ENCODE results near the gene ADAMTS2. TPM values are rescaled to one million over a fixed set of nuclear protein-coding genes. Genes with fewer than 3 reads are reported as not detected.

Gene ADAMTS2
- total and polyA plus RNA-seq, 10 donors = 4.0 to 101 (median 47.5) TPM

DNA sequence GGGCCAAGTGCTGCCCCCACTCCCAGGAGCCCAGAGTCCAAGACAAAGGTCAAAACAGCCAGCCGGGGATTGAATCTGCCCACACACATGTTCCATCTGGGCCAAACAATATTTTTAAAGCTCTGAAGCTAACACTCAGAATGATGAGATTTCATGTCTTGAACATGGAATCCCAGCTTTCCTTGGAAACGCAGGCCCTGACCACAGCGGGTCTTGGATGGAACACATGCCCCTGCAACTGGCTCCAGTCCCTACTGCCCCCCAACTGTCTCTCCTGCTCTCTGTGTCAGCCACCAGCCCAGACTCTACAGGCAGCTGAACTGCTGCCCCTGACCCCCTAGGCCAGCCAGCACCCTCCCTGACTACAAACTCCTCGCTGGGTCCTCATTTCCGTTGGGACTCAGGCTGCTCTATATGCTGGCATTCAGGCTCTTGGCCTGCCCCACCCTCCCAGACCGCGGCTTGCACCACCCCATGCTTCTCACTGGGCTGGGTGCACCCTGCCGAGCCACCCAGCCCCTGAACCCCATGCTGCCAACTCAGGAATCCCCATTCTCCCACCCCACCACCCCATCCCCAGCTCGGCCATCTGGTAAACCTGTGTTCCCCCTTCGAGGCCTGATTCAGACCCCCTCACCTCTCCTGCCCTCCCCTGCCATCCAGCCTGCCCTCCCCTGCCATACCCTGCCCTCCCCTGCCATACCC, 71.7 kb downstream of the ADAMTS2 start:
- Histone ChIP-seq H3K4me1 (peaks cover 0 to 73% (median 33%) of the 10 kb centered on the region in 6 donors), H3K27ac (peak overlapping the region in 5 of 8 donors; percentile 33 to 73 (median 67)), H3K36me3 (peaks cover 0 to 18% (median 0%) of the 10 kb centered on the region in 6 donors), H3K27me3 (replicated peaks in 1 of 7) (no peaks in the 10 kb centered on the region), H3K4me3 (no peak overlapping the region), H3K9me3 (no peaks in the 10 kb centered on the region)
- intact Hi-C loops (cut with DNase I; ENCODE audit: low total_unique reads) = no loop called here
- WGBS, 5 donors = 67 to 85% (median 75%) methylated on average over 9 to 10 of the region's 10 CpGs
- DNase-seq = peak; percentile 36
- TF ChIP-seq, protein P1, sequence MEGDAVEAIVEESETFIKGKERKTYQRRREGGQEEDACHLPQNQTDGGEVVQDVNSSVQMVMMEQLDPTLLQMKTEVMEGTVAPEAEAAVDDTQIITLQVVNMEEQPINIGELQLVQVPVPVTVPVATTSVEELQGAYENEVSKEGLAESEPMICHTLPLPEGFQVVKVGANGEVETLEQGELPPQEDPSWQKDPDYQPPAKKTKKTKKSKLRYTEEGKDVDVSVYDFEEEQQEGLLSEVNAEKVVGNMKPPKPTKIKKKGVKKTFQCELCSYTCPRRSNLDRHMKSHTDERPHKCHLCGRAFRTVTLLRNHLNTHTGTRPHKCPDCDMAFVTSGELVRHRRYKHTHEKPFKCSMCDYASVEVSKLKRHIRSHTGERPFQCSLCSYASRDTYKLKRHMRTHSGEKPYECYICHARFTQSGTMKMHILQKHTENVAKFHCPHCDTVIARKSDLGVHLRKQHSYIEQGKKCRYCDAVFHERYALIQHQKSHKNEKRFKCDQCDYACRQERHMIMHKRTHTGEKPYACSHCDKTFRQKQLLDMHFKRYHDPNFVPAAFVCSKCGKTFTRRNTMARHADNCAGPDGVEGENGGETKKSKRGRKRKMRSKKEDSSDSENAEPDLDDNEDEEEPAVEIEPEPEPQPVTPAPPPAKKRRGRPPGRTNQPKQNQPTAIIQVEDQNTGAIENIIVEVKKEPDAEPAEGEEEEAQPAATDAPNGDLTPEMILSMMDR (IDR thresholded peaks at IDR 0.05 in 8 of 11, conservative IDR thresholded peaks at IDR 0.05 in 3 of 11) = no peak
- TF ChIP-seq POLR2A (IDR thresholded peaks at IDR 0.05) (no peak), POLR2AphosphoS5 (IDR thresholded peaks at IDR 0.05) (no peak)

DNA sequence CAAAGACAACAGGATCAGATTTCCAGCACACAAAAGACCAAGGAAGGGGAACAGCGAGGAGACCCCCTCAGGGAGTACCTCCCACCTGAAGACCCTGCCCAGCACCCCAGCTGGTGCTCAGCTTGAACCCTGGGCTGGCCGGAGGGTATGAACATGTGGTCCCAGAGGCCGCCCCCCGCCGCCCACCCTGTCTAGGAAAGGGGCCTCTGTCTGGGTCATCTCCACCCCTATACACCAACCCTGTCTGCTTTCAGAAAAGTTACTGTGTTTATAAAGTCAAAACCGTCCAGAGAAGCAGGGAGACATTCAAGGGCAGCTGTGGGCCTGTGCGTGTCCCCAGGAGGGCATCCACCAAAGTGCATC, 72.2 kb downstream of the ADAMTS2 start:
- H3K4me1 ChIP-seq = peaks cover 0 to 75% (median 31%) of the 10 kb centered on the region in 6 donors
- H3K27ac ChIP-seq = peak overlapping the region in 5 of 8 donors; percentile 33 to 73 (median 67)
- no peak overlapping the region for H3K4me3 ChIP-seq
- no peak for DNase-seq
- peaks cover 0 to 18% (median 0%) of the 10 kb centered on the region in 6 donors for H3K36me3 ChIP-seq
- intact Hi-C loops (cut with DNase I; ENCODE audit: low total_unique reads) = no loop called here
- peak in 1 of 3 donors; percentile 33 for TF ChIP-seq POLR2AphosphoS5 (IDR thresholded peaks at IDR 0.05)
- TF ChIP-seq, protein P1 (IDR thresholded peaks at IDR 0.05 in 8 of 11, conservative IDR thresholded peaks at IDR 0.05 in 3 of 11) = no peak
- TF ChIP-seq POLR2A (IDR thresholded peaks at IDR 0.05) = no peak
- no peaks in the 10 kb centered on the region for H3K27me3 ChIP-seq (replicated peaks in 1 of 7)
- no peaks in the 10 kb centered on the region for H3K9me3 ChIP-seq
- WGBS, 5 donors = 58 to 96% (median 88%) methylated on average over 5 to 7 of the region's 7 CpGs

GRCh38 chr5:179272326-179273072, 72.8 kb downstream of the ADAMTS2 start:
- Histone ChIP-seq H3K4me3 (no peak overlapping the region), H3K9me3 (no peaks in the 10 kb centered on the region), H3K27me3 (replicated peaks in 1 of 7) (no peaks in the 10 kb centered on the region), H3K36me3 (peaks cover 0 to 18% (median 0%) of the 10 kb centered on the region in 6 donors), H3K4me1 (peaks cover 0 to 81% (median 32%) of the 10 kb centered on the region in 6 donors), H3K27ac (peak overlapping the region in 5 of 8 donors; percentile 33 to 73 (median 67))
- peak; percentile 67 for DNase-seq
- intact Hi-C loops (cut with DNase I; ENCODE audit: low total_unique reads) = no loop called here
- WGBS, 5 donors = 88 to 93% (median 90%) methylated on average over 12 to 19 of the region's 19 CpGs
- TF ChIP-seq POLR2A (IDR thresholded peaks at IDR 0.05) = no peak
- TF ChIP-seq, protein P1 (IDR thresholded peaks at IDR 0.05 in 8 of 11, conservative IDR thresholded peaks at IDR 0.05 in 3 of 11) = no peak
- peak in 1 of 3 donors; percentile 4 for TF ChIP-seq POLR2AphosphoS5 (IDR thresholded peaks at IDR 0.05)
